GM12864 (cell line): ENCODE measurements around the gene KIAA0040.

Experiments used
- DNase-seq: peaks from one replicate; pipeline ENCODE4 v3.0.0-alpha.2; 2011; ENCODE audit warnings: low read depth
- H3K4me3 ChIP-seq: 2 replicates; pipeline ENCODE4 v1.5.1; 2011; ENCODE audit warnings: mild to moderate bottlenecking, low read depth, low read length, control low read depth
- TF ChIP-seq, protein P1 (sequence below): IDR thresholded peaks from 2 replicates; pipeline ENCODE4 v1.5.1; 2011; ENCODE audit warnings: low read depth, mild to moderate bottlenecking, moderate library complexity, low read length, control low read depth, inconsistent platforms; ENCODE audit errors: missing control alignments

The KIAA0040 gene

DNA sequence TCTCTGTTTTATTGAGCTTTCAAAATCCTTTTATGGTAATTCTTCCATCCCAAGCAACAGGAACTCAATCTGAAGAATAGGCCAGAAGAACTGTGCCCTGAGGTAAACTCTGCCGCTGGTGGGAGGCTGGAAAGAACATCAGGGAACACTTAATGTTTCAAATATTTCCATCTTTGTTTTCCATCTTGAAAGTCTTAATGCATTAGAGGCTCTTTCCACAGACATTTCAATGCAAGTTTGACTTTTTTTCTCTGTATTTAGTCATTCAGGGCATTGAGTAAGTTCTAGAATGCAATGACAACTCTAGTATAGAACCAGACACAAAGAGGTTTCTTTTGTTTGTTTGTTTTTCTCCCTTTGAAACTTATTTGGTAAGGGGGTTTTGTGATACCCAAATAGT is 61.5 kb downstream of the KIAA0040 start:
- no peak overlapping the region for H3K4me3 ChIP-seq
- DNase-seq: no peak
- TF ChIP-seq, protein P1, sequence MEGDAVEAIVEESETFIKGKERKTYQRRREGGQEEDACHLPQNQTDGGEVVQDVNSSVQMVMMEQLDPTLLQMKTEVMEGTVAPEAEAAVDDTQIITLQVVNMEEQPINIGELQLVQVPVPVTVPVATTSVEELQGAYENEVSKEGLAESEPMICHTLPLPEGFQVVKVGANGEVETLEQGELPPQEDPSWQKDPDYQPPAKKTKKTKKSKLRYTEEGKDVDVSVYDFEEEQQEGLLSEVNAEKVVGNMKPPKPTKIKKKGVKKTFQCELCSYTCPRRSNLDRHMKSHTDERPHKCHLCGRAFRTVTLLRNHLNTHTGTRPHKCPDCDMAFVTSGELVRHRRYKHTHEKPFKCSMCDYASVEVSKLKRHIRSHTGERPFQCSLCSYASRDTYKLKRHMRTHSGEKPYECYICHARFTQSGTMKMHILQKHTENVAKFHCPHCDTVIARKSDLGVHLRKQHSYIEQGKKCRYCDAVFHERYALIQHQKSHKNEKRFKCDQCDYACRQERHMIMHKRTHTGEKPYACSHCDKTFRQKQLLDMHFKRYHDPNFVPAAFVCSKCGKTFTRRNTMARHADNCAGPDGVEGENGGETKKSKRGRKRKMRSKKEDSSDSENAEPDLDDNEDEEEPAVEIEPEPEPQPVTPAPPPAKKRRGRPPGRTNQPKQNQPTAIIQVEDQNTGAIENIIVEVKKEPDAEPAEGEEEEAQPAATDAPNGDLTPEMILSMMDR: no peak

DNA sequence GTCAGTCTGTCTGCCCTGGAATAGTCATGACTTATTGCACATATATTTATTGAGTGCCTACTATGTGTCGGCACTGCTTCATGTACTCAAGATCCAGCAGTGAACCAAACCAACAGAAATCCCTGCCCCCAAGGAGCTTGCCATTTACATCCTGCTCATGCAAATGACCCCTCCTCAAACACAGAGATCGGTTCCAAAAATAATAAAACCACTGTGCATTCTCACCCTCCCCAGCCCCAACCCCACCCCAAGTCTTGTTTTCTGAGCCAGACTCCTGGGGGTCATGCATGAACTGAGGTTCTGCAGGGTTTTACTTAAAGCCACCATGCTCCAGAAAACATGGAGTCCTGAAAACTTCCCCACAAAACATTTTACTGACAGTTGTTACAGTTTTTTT is 61.9 kb downstream of the KIAA0040 start:
- TF ChIP-seq, protein P1: no peak
- DNase-seq: peak; percentile 66
- no peak overlapping the region for H3K4me3 ChIP-seq

DNA sequence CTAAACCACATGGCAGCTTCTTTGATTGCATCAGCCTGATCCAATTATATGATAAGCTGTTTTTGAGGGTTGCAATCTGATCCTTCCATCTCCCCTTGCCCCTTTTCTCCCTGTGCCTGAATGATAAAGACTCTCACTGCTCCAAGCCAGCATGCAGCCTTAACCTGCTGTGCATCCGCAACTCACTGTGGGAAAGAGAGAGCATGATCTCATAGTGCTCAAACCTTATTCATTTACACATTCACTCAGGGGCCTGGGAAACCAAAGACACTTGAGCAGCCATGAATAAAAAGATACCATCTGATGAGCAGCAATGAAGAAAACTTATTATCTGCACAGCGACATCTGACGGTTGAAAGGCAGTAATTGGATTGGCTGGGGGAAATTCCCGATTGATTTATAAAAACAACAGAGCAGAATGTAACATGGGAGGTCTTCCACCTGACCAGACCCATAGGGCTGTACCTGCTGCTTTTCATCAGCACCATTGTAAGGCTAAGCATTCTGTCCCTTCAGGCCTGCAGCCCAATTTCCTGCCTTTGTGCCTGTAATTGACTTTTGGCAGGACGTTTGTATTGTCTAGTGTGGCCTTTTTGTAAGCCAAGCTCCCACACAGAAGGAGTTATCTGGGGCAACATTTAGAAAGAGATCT is 62.5 kb downstream of the KIAA0040 start:
- no peak overlapping the region for H3K4me3 ChIP-seq
- no peak for DNase-seq
- TF ChIP-seq, protein P1: no peak

DNA sequence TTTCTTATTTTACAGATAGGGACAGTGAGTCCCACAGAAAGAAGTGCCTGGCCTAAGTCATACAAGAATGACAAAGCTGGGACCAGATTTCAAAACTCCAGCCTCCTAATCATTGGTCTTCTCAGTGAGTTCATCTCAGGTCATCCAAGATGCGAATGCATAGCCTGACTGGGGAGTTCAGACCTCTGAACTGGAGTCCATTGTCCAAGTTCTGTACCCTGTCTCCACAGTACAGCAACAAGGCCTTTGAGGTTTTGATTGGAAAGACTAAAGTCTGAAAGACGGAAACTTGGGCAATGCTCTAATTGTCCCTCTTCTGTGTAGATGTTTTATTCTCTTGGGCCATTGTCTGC is 63.0 kb downstream of the KIAA0040 start:
- H3K4me3 ChIP-seq: no peak overlapping the region
- no peak for DNase-seq
- TF ChIP-seq, protein P1: no peak

DNA sequence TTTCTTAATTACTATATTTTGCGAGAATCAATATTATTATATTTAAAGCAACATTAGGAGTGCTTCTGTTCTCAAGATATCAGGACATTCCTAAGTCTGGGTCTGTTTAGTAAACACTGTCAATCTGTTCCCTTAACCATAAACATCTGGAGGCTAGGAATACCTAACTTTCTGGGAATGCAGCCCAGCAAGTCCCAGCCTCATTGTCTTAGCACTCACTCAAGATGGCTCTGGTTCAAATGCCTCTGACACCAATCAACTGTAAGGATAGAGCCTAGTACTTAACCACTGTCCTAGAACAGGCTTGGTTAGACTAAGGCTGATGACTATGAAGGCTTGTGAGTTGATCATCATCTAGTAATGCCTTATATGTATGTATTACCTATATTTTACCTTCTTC is 63.4 kb downstream of the KIAA0040 start:
- DNase-seq: no peak
- no peak overlapping the region for H3K4me3 ChIP-seq
- TF ChIP-seq, protein P1: no peak

DNA sequence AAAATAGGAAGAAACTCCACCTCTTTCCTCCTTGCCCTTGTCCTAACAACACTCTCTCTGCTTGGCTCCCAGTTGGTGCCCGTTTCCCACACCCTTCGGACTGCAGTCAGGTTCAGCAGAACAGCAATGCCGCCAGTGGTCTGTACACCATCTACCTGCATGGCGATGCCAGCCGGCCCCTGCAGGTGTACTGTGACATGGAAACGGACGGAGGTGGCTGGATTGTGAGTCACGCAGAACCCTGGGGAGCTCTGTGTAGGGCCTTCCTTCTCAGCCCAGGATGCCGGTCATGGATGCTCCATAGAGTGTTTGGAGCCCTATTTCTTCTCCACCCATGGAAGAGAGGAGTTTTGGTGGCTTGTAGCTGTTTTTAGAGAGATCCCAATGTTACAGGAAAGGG is 64.1 kb downstream of the KIAA0040 start:
- TF ChIP-seq, protein P1: no peak
- no peak overlapping the region for H3K4me3 ChIP-seq
- DNase-seq: no peak

DNA sequence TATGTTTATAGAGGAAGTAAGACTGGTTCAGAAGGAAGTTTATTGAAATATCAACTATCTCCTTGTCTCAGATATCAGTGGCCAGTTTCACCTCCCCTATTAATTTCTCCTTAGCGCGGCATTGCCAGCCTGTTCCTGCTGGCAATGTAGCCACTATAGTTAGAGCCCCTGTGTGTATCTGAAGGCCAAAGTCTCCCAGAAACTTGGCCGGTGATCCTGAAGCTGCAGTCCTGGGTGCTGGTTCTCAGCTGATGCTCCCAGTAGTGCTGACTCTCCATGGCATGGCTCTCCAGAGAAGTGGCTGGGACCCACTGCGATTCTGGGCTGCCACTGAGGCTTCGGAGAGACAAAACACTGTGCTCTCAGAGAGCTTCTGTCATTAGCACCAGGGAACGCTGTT is 65.0 kb downstream of the KIAA0040 start:
- TF ChIP-seq, protein P1: no peak
- no peak for DNase-seq
- no peak overlapping the region for H3K4me3 ChIP-seq
